Naive thymus-derived CD8-positive, alpha-beta T cell (primary cell): ENCODE data around the gene HSPA1A. TPM values are rescaled to one million over a fixed set of nuclear protein-coding genes. Genes with fewer than 3 reads are reported as not detected.

Source experiments
- ATAC-seq, 2 donors: fragments of 150-1000 bp; cut with Tn5 transposase in 1 of 2; sonication (Bioruptor Pico), chemical (Tn5 transposase) in 1 of 2; 1 replicate in 1 of 2; 2 replicates in 1 of 2; pipeline ENCODE4 v1.10.0; 2021; ENCODE audit warnings: mild to moderate bottlenecking in 2 of 2, moderate library complexity in 2 of 2
- POLR2A ChIA-PET: fragments of 350-600 bp; sonication (Branson Sonifier 250); formaldehyde crosslinking; loops from one replicate; lab custom pipeline; 2021; ENCODE audit warnings: antibody characterized with exemption; lab: Charles Lee
- DNase-seq, 10 donors: peaks; one replicate each; pipeline versions ENCODE4 v3.0.0 to v3.0.0-alpha.2; 2020 to 2022
- H3K27ac Mint-ChIP-seq, 10 donors: one replicate each; pipeline ENCODE4 v1.8.0; 2020 to 2022; ENCODE audit warnings: mild to moderate bottlenecking in 10 of 10, mixed read lengths in 10 of 10, moderate library complexity in 4 of 10, inconsistent platforms in 1 of 10
- H3K27me3 Mint-ChIP-seq, 5 donors: one replicate each; pipeline ENCODE4 v1.8.0; 2021 to 2022; ENCODE audit warnings: mixed read lengths in 5 of 5
- H3K36me3 Mint-ChIP-seq, 3 donors: one replicate each; pipeline ENCODE4 v1.8.0; 2020 to 2022; ENCODE audit warnings: mixed read lengths in 3 of 3, mild to moderate bottlenecking in 2 of 3, inconsistent platforms in 1 of 3
- H3K4me1 Mint-ChIP-seq, 4 donors: one replicate each; pipeline ENCODE4 v1.8.0; 2021 to 2022; ENCODE audit warnings: mixed read lengths in 4 of 4
- H3K4me3 Mint-ChIP-seq, 10 donors: one replicate each; pipeline ENCODE4 v1.8.0; 2020 to 2022; ENCODE audit warnings: mild to moderate bottlenecking in 10 of 10, mixed read lengths in 10 of 10, moderate library complexity in 6 of 10, inconsistent platforms in 1 of 10
- H3K9me3 Mint-ChIP-seq, 9 donors: one replicate each; pipeline ENCODE4 v1.8.0; 2020 to 2022; ENCODE audit warnings: mixed read lengths in 9 of 9, mild to moderate bottlenecking in 3 of 9, inconsistent platforms in 1 of 9, moderate library complexity in 1 of 9
- polyA plus RNA-seq, 3 donors: library from polyadenylated mRNA; unstranded; fragments of 300-500 nt; fragmentation: Illumina TruSeq; gene quantifications; one replicate each; pipeline ENCODE4 v1.2.3, GENCODE V29; 2021
- total RNA-seq, 8 experiments: library from RNA in 2 of 8; stranded (reverse) in 2 of 8; gene quantifications; one replicate each; pipeline ENCODE4 v1.2.3 and lab custom pipeline; 2021 to 2026

Gene HSPA1A
- total and polyA plus RNA-seq, 5 experiments from 2014 or later = 6.9 to 56.9 (median 17.3) TPM

DNA sequence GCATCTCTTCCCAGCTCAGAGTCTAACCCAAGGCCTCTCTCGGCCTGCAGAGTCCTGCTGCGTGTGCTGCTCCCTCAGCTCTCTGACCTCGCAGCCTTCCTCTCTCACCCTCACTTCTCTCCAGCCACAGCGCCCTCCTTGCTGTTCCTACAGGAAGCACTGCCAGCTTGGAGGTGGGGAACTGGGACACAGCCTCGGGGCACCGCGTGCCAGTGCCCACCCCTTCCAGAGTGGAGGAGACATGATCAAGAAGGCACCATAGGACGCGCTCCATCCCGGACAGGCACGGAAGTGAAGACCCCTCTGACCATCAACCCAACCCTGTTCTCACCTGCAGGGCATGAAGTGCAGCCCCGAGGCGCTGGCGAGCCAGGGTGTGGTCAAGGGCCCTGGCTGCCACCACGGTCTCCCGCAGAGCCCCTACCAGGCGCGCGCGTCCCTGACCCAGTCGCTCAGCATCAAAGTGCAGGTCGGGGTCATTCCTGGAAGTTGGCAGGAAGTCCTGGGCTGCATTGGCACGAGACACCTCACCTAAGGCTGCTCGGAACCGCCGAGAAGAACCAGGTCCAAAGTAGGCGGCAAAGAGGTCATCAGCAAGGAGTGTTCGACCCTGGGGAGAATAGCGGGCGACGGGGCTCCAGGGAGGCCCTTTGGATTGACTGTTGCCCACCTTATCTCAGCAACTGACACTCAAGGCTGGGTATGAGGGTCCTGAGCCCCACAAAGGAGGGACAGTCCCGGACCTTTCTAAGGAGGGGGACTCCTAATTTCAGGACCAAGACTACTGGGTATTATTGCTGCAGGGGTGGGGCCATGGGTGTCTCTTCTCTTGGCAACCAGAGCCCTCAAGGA lies 39.5 kb upstream of the HSPA1A start:
- peaks cover 0 to 22% (median 9%) of the 10 kb centered on the region in 3 donors for H3K36me3 Mint-ChIP-seq
- no peak for ATAC-seq
- peak overlapping the region in 5 of 10 donors; percentile 6 to 89 (median 40) for H3K27ac Mint-ChIP-seq
- no peak for DNase-seq
- peaks cover 13 to 45% (median 43%) of the 10 kb centered on the region in 4 donors for H3K4me1 Mint-ChIP-seq
- POLR2A ChIA-PET = interaction anchor here (0.9 to 1.6 kb wide), 3 partner anchors 8 to 36 kb away, joined by 3 to 5 read pairs (median 3); partner anchors contain the start of genes LSM2 and MSH5
- peaks cover 0 to 13% (median 0%) of the 10 kb centered on the region in 5 donors for H3K27me3 Mint-ChIP-seq
- no peaks in the 10 kb centered on the region for H3K9me3 Mint-ChIP-seq
- H3K4me3 Mint-ChIP-seq = peak overlapping the region in 5 of 10 donors; percentile 18 to 62 (median 49)

DNA sequence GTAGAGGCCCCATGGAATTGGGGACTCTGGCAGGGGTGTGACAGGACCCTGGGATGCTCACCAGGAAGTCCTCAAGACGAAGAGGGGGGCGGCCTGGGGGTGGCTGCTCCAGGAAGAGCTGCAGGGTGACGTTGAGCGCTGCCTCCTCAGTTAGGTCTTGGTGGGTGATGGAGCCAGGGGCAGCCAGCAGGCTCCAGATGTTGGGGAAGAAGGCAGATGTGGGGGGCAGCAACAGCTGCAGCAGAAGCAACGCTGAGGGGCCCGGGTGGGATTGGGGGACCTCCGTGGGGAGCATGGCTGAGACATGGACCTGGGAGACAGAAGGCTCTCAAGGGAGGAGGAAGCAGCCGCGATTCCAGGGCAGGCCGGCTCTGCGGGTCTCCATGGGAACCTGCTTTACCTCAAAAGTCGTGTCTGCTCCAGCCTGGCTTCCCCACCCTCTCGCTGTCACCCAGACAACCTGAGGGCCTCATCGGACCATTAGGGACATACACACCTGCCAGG lies 38.8 kb upstream of the HSPA1A start:
- DNase-seq (no peak), ATAC-seq (peak; percentile 11)
- peaks cover 0 to 13% (median 0%) of the 10 kb centered on the region in 5 donors for H3K27me3 Mint-ChIP-seq
- H3K4me1 Mint-ChIP-seq = peaks cover 10 to 38% (median 37%) of the 10 kb centered on the region in 4 donors
- H3K9me3 Mint-ChIP-seq = no peaks in the 10 kb centered on the region
- POLR2A ChIA-PET = interaction anchor here (0.9 kb wide), 1 partner anchor 51 kb away, joined by 3 read pairs; the partner anchor contains the start of gene HSPA1B
- H3K27ac Mint-ChIP-seq = peak overlapping the region in 3 of 10 donors; percentile 55 to 89 (median 84)
- H3K4me3 Mint-ChIP-seq = peak overlapping the region in 7 of 10 donors; percentile 15 to 62 (median 47)
- H3K36me3 Mint-ChIP-seq = peaks cover 0 to 26% (median 10%) of the 10 kb centered on the region in 3 donors

DNA sequence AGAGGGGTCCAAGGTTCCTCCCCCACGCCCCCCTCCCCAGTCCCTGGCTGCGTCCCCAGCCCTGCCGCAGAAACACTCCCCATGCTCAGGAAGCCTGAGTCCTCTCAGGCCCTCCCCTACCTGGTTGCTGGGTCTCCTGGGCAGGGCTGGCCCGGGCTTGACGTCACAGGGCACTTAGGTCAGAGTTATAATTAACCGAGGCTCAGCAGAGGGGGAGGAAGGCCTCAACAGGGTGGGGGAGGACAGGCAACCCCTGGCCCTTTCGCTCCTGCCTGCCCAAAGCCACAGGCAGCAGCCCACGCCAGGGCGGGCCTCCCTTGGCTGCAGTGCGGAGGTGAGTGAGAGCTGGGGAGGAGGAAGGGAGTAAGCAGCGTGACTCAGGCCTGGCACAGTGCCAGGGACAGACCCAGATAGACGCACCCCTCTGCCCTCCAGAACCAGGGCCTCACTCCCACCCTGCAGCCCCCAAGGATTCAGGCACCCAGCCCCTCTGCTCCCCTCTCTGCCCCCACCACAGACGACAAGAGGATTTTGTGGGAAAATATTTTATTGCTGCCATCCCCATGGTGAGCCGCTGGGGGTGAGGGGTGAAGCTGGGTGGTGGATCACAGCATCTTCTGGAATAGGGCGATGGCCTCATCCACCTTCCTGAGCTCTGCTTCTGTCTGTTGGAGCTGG lies 38.2 kb upstream of the HSPA1A start, which contains the start of gene VWA7:
VWA7 (minus strand) TSS at position 340 of the 678 bp plus-strand sequence. CDS start 549 bp downstream, outside the sequence.
- DNase-seq (peak in 8 of 10 donors; percentile 24 to 76 (median 32)), ATAC-seq (peak; percentile 65)
- Mint-ChIP-seq H3K27me3 (peaks cover 0 to 13% (median 0%) of the 10 kb centered on the region in 5 donors), H3K27ac (peak within 1 kb of the TSS in 5 of 10 donors; percentile 35 to 89 (median 55)), H3K4me3 (peak within 1 kb of the TSS in 8 of 10 donors; percentile 12 to 62 (median 46)), H3K36me3 (peaks cover 0 to 29% (median 10%) of the 10 kb centered on the region in 3 donors), H3K9me3 (no peaks in the 10 kb centered on the region), H3K4me1 (peaks cover 9 to 37% (median 35%) of the 10 kb centered on the region in 4 donors)
- POLR2A ChIA-PET = interaction anchor here (0.9 kb wide), 1 partner anchor 50 kb away, joined by 3 read pairs; the partner anchor contains the start of gene HSPA1B

DNA sequence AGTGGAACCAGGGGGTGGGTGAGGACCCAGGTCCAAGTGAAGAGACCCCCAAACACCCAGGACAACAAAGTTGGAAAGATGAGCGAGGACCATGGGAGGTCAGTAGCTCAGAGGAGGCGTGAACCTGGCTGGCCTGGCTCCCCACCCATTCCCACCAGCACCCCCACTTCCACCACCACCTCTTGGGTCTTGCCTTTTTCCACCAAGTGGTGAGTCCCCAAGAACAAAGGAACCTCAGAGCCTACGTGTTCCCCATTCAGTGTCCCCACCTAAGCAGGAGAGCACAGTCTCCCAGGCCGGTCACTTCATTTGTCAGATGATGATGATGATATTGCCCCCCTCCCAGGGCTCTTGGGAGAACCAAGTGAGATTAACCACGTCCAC lies 37.7 kb upstream of the HSPA1A start:
- Mint-ChIP-seq H3K27ac (peak overlapping the region in 2 of 10 donors; percentile 20 to 43), H3K4me1 (peaks cover 9 to 35% (median 30%) of the 10 kb centered on the region in 4 donors), H3K9me3 (no peaks in the 10 kb centered on the region), H3K27me3 (peaks cover 0 to 13% (median 0%) of the 10 kb centered on the region in 5 donors), H3K36me3 (peaks cover 0 to 33% (median 13%) of the 10 kb centered on the region in 3 donors), H3K4me3 (peak overlapping the region in 1 of 10 donors; percentile 55)
- no peak for DNase-seq
- POLR2A ChIA-PET = no interaction called here
- no peak for ATAC-seq

DNA sequence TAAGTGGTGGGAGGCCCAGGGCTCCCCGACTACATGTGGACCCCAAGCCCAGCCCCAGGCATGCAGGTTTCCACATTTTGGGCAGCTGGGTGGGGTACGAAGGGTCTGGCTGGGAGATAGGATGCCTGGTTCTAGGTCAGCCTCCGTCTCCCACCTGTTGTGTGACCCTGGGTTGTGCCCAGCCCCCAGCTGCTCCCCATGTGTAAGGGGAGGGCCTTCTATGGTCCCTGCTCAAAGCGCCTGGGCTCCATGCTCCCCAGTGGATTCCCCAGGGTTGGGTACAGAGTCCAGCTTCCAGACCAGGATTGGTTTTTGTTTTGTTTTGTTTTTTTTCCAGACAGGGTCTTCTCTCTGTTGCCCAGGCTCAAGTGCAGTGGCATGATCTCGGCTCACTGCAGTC lies 37.1 kb upstream of the HSPA1A start:
- H3K4me1 Mint-ChIP-seq = peaks cover 9 to 29% (median 25%) of the 10 kb centered on the region in 4 donors
- ATAC-seq = no peak
- no peak overlapping the region for H3K4me3 Mint-ChIP-seq
- POLR2A ChIA-PET = no interaction called here
- peaks cover 0 to 13% (median 0%) of the 10 kb centered on the region in 5 donors for H3K27me3 Mint-ChIP-seq
- no peaks in the 10 kb centered on the region for H3K9me3 Mint-ChIP-seq
- peaks cover 0 to 38% (median 16%) of the 10 kb centered on the region in 3 donors for H3K36me3 Mint-ChIP-seq
- no peak for DNase-seq
- H3K27ac Mint-ChIP-seq = no peak overlapping the region

DNA sequence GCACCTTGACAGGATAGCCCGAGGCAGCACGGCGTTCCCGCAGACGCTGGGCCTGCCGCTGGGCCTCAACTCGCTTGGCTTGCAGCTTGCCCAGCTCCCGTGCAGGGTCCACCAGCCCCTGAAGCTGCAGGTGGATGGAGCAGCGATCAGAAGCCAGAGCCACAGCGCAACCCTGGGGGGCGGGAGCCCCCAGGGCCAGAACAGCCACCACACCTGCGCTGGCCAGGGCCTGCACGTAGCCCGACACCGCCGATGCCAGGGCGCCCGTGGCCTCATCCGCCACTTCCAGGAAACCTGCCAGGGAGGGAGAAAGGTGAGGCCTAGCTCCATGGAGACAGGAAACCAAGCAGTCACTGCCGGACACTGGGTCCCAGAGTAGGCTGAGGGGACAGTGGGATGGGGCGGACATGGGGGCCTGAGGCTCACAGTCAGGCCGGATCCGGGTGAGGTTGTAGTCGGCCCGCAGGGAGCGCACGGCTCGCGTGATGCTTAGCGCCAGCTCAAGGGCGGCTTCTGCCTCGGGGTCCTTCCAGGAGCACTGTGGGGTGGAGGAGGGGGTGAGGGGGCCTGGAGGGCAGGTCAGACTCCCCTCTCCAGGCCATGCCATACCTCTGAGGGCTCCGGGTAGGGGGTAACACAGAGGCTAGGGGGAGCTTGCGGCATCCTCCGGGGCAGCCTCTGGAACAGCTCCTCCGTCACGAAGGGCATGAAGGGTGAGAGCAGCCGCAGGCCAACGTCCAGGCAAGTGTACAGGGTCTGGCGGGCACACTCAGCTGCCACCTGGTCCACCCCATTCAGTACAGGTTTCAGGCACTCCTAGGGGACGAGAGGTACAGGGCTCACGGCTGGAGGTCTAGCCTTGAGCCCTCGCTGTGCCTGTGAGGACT lies 36.1 kb upstream of the HSPA1A start:
- no peak overlapping the region for H3K4me3 Mint-ChIP-seq
- no peak overlapping the region for H3K27ac Mint-ChIP-seq
- H3K36me3 Mint-ChIP-seq = peaks cover 0 to 42% (median 16%) of the 10 kb centered on the region in 3 donors
- no peak for DNase-seq
- H3K27me3 Mint-ChIP-seq = peaks cover 0 to 13% (median 0%) of the 10 kb centered on the region in 5 donors
- H3K9me3 Mint-ChIP-seq = no peaks in the 10 kb centered on the region
- POLR2A ChIA-PET = no interaction called here
- ATAC-seq = no peak
- H3K4me1 Mint-ChIP-seq = peaks cover 9 to 27% (median 24%) of the 10 kb centered on the region in 4 donors

DNA sequence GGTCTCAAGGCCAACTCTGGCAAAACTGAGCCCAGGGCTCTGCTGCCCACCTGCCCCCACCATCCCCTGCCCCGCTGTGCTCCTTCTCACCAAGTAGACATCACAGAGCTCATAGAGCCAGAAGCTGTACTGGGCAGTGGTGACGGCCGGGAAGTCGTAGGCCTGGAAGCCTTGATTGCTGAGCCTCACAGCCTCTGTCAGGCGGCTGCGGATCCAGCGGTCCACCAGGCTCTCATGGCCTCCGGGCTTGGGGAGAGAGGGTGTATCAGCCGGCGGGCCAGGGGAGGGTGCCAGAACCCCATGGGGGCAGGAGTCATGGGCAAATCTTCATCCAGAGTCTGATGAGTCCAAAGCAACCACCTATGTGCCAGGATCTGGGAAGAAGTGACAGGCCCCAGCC lies 35.4 kb upstream of the HSPA1A start:
- H3K27me3 Mint-ChIP-seq = peaks cover 0 to 13% (median 0%) of the 10 kb centered on the region in 5 donors
- H3K4me3 Mint-ChIP-seq = no peak overlapping the region
- ATAC-seq (no peak), DNase-seq (no peak)
- POLR2A ChIA-PET = no interaction called here
- peaks cover 0 to 49% (median 21%) of the 10 kb centered on the region in 3 donors for H3K36me3 Mint-ChIP-seq
- no peak overlapping the region for H3K27ac Mint-ChIP-seq
- no peaks in the 10 kb centered on the region for H3K9me3 Mint-ChIP-seq
- H3K4me1 Mint-ChIP-seq = peaks cover 9 to 27% (median 23%) of the 10 kb centered on the region in 4 donors

DNA sequence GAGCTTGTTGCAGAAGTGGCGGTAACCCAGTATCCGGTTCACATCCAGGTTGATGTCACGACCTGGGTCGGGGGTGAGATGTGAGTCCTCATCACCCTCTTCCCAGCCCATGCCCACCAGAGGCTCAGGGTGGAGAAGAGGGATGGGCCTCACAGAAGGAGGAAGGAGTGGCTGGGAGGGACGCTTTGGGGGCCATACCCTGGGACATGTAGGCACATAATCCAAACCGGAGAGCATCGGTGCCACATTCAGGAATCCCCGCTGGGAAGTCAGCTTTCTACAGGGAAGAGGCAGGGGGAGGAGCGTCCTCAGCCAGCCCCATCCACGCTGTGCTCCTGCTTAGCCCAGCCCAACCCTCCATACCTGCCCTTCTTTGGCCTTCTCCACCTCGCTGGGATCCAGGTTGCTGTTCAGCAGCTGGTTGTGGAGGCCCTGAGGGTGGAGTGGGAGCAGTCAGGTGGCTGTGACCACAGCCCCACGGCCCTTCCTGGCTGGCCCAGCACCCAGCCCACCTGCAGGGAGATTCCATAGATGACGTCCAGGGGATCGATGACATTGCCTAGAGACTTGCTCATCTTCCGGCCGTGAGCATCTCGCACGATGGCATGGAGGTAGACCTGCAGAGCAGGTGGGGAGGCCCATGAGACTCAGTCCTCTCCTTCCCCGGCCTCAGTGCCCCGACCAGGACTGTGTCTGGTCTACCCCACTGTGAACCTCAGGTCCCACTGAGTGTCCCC lies 34.7 kb upstream of the HSPA1A start:
- POLR2A ChIA-PET = interaction anchor here (0.7 kb wide), 1 partner anchor 9 kb away, joined by 4 read pairs; no protein-coding TSS in a partner anchor
- Mint-ChIP-seq H3K27ac (no peak overlapping the region), H3K36me3 (peaks cover 0 to 49% (median 21%) of the 10 kb centered on the region in 3 donors)

DNA sequence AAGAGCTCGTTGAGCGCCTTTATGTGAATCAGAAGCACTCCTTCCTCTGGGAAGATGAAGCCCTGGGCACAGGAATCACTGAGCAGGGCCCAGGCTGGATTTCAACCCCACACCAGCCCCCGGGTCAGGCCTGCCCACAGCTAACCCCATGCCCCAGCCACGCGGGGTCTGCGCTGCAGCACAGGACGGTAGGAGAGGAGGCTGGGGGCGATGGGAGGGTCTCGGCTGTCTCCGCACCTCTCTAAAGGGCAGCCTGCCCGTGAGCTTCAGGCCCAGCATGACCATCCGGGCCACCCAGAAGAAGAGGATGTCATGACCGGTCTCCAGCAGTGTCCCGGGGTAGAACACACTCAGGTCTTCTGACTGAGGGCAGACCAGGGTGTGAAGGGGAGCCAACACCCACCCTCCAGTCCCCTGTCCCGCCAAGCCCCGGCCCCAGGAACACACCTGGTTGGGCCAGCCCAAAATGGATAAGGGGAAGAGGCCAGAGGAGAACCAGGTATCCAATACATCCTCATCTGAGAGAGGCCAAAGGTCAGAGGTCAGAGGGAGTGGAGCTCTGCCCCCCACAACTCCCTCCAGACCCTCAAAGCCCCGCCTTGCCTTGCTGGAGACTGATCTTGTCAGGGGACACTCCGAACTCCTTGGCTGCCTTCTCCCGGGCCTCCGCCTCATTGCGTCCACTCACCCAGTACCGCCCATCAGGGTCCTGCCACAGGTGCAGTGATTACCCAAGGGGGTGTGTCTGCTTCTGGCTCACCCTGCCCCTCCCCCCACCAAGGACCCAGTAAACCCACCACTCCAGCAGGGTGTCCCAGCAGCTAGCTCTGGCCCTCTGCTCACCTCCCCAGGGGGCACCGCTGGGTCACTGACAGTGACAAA lies 33.9 kb upstream of the HSPA1A start:
- Mint-ChIP-seq H3K4me1 (peaks cover 4 to 16% (median 15%) of the 10 kb centered on the region in 4 donors), H3K27me3 (peaks cover 0 to under 1% (median 0%) of the 10 kb centered on the region in 5 donors), H3K4me3 (no peak overlapping the region), H3K9me3 (no peaks in the 10 kb centered on the region), H3K27ac (peak overlapping the region in 1 of 10 donors; percentile 14), H3K36me3 (peaks cover 0 to 51% (median 21%) of the 10 kb centered on the region in 3 donors)
- DNase-seq (no peak), ATAC-seq (no peak)
- POLR2A ChIA-PET = interaction anchor here (0.6 to 0.7 kb wide), 2 partner anchors 10 to 12 kb away, joined by 4 read pairs; no protein-coding TSS in a partner anchor

More for the DNA sequence above, 34.7 kb upstream of the HSPA1A start:
- DNase-seq (no peak), ATAC-seq (no peak)
- H3K9me3 Mint-ChIP-seq = no peaks in the 10 kb centered on the region
- H3K4me1 Mint-ChIP-seq = peaks cover 6 to 22% (median 19%) of the 10 kb centered on the region in 4 donors
- peaks cover 0 to 8% (median 0%) of the 10 kb centered on the region in 5 donors for H3K27me3 Mint-ChIP-seq
- no peak overlapping the region for H3K4me3 Mint-ChIP-seq
